OCI-LY7 (cell line): ENCODE results near the gene HINT3. TPM values are rescaled to one million over a fixed set of nuclear protein-coding genes. Genes with fewer than 3 reads are reported as not detected.

Experiments used
- BruUV-seq: library from RNA; stranded (reverse); fragments of 400-500 nt; replicated peaks from 2 replicates; lab custom pipeline; 2021; lab: Mats Ljungman, UMichigan
- CTCF ChIA-PET: fragments of 300-600 bp; sonication (Branson Sonifier 250); formaldehyde crosslinking; loops from one replicate; lab custom pipeline; 2022; ENCODE audit warnings: antibody characterized with exemption; ENCODE audit not compliant: unreplicated experiment; lab: Charles Lee
- POLR2A ChIA-PET: fragments of 300-600 bp; sonication (Branson Sonifier 250); formaldehyde crosslinking; loops from one replicate; lab custom pipeline; 2022; ENCODE audit warnings: antibody characterized with exemption; lab: Charles Lee
- DNase-seq: peaks from one replicate; pipeline ENCODE4 v3.0.0-alpha.2; 2015; ENCODE audit warnings: low spot score
- H2AFZ ChIP-seq: fragments of 200-600 bp; sonication (generic), shearing (Covaris generic); 2 replicates; pipeline ENCODE4 v1.6.1; 2014; ENCODE audit warnings: mild to moderate bottlenecking, antibody characterized with exemption, low read length, moderate library complexity
- H3K27ac ChIP-seq: fragments of 200-600 bp; sonication (generic); 2 replicates; pipeline ENCODE4 v1.5.1; 2014; ENCODE audit warnings: mixed run types, low read depth, mild to moderate bottlenecking, moderate library complexity, low read length, inconsistent platforms; ENCODE audit not compliant: poor library complexity, severe bottlenecking
- H3K36me3 ChIP-seq: fragments of 200-600 bp; sonication (generic); 2 replicates; pipeline ENCODE4 v1.6.1; 2014; ENCODE audit warnings: mild to moderate bottlenecking, antibody characterized with exemption, low read length, moderate library complexity, mixed read lengths; ENCODE audit not compliant: insufficient read depth
- H3K4me1 ChIP-seq: fragments of 200-600 bp; sonication (generic); 2 replicates; pipeline ENCODE4 v1.5.1; 2014; ENCODE audit warnings: mild to moderate bottlenecking, low read length; ENCODE audit not compliant: insufficient read depth, poor library complexity, severe bottlenecking
- H3K4me2 ChIP-seq: fragments of 200-600 bp; sonication (generic); 2 replicates; pipeline ENCODE4 v1.6.1; 2014; ENCODE audit warnings: mild to moderate bottlenecking, low read length
- H3K4me3 ChIP-seq: fragments of 200-600 bp; sonication (generic); 2 replicates; pipeline ENCODE4 v1.5.1; 2014; ENCODE audit warnings: mild to moderate bottlenecking, low read depth, low read length; ENCODE audit not compliant: poor library complexity, severe bottlenecking
- H3K79me2 ChIP-seq: fragments of 200-600 bp; sonication (generic); 2 replicates; pipeline ENCODE4 v1.6.1; 2016; ENCODE audit warnings: low read depth, mild to moderate bottlenecking, low read length, moderate library complexity, mixed read lengths; ENCODE audit not compliant: insufficient read depth
- H3K9me2 ChIP-seq: fragments of 200-600 bp; sonication (generic); 2 replicates; pipeline ENCODE4 v1.6.1; 2016; ENCODE audit warnings: mild to moderate bottlenecking, low read length, mixed read lengths; ENCODE audit not compliant: insufficient read depth
- H3K9me3 ChIP-seq: fragments of 200-600 bp; sonication (generic); 2 replicates; pipeline ENCODE4 v1.6.1; 2014; ENCODE audit warnings: mild to moderate bottlenecking, mixed run types, low read length, mixed read lengths
- H4K20me1 ChIP-seq: fragments of 200-600 bp; sonication (generic); 2 replicates; pipeline ENCODE4 v1.6.1; 2014; ENCODE audit warnings: mild to moderate bottlenecking, antibody characterized with exemption, low read length, moderate library complexity, mixed read lengths; ENCODE audit not compliant: insufficient read depth
- CTCF ChIP-seq: fragments of 200-600 bp; sonication (generic); conservative IDR thresholded peaks from 2 replicates; pipeline ENCODE4 v1.5.1; 2014; ENCODE audit warnings: mild to moderate bottlenecking, antibody characterized with exemption, low read length, moderate library complexity, mixed read lengths
- EZH2phosphoT487 ChIP-seq: fragments of 200-600 bp; sonication (generic); IDR thresholded peaks from 2 replicates; pipeline ENCODE4 v1.6.1; 2018; ENCODE audit warnings: low read depth, borderline replicate concordance, mild to moderate bottlenecking, mixed run types, antibody characterized with exemption, low read length, moderate library complexity, mixed read lengths
- intact Hi-C: fragments of 100-400 bp; cut with micrococcal nuclease; formaldehyde crosslinking; loops from one replicate; pipeline ENCODE4 v1.10.0; 2022; ENCODE audit not compliant: unreplicated experiment
- total RNA-seq, 2 experiments: library from RNA; depleted of rRNA in 1 of 2; stranded (reverse); fragments of >200 nt in 1 of 2; shearing (Covaris generic) in 1 of 2; gene quantifications; 2 replicates each; pipeline ENCODE4 v1.2.3, GENCODE V29; 2014 to 2022

The HINT3 gene
- total RNA-seq, 2 experiments from 2014 or later, result 10.4 to 10.6 TPM

GRCh38 chr6:126015863-126016262 is 59.3 kb downstream of the HINT3 start:
- peaks cover 90% of the 10 kb centered on the region for H3K36me3 ChIP-seq
- TF ChIP-seq CTCF (no peak), EZH2phosphoT487 (no peak)
- no peaks in the 10 kb centered on the region for H3K79me2 ChIP-seq
- no TSS peak for BruUV-seq
- H3K4me1 ChIP-seq, result no peaks in the 10 kb centered on the region
- H4K20me1 ChIP-seq, result no peaks in the 10 kb centered on the region
- H3K4me3 ChIP-seq, result no peak overlapping the region
- intact Hi-C loops, result no loop called here
- no peaks in the 10 kb centered on the region for H3K9me3 ChIP-seq
- POLR2A ChIA-PET, result interaction anchor here (0.5 to 1.2 kb wide), 3 partner anchors 10 to 385 kb away, joined by 3 read pairs; no protein-coding TSS in a partner anchor
- H3K27ac ChIP-seq, result no peak overlapping the region
- CTCF ChIA-PET, result no interaction called here
- H3K9me2 ChIP-seq, result no peaks in the 10 kb centered on the region
- H3K4me2 ChIP-seq, result no peak overlapping the region
- H2AFZ ChIP-seq, result no peak overlapping the region
- DNase-seq, result no peak

- BruUV-seq, result no TSS peak
- no peaks in the 10 kb centered on the region for H4K20me1 ChIP-seq
- ChIA-PET POLR2A (interaction anchor here (0.9 to 1.2 kb wide), 3 partner anchors 48 to 89 kb away, joined by 3 to 4 read pairs (median 3); no protein-coding TSS in a partner anchor), CTCF (no interaction called here)
- H3K9me2 ChIP-seq, result no peaks in the 10 kb centered on the region
- no peaks in the 10 kb centered on the region for H3K4me1 ChIP-seq
- no peaks in the 10 kb centered on the region for H3K9me3 ChIP-seq
- no peak for DNase-seq
- no peak overlapping the region for H3K27ac ChIP-seq
- no peaks in the 10 kb centered on the region for H3K79me2 ChIP-seq
- H3K4me2 ChIP-seq, result no peak overlapping the region
- no peak overlapping the region for H2AFZ ChIP-seq
- peaks cover 90% of the 10 kb centered on the region for H3K36me3 ChIP-seq
- no peak overlapping the region for H3K4me3 ChIP-seq
- intact Hi-C loops, result no loop called here
- no peak for TF ChIP-seq CTCF
- TF ChIP-seq EZH2phosphoT487, result no peak
These were observed 60.0 kb downstream of the HINT3 start for GRCh38 chr6:126016591-126016990.

DNA sequence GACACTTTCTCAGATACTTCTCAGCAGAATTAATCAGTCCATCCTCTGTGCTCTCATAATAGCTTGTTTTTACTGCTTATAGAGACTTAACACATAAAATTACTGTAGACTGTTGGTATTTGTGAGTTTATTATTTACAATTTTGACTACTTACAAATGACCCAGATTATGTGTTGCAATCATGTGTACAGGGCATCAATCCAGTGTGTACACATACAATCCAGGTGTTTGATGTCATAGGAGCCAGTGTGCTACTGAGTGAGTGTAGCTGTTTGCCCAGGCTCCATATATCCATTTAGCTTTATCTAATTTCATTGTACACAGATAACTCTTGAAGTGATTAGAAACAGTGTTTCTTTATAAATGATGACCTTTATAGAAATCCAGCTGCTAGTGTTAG is 61.1 kb downstream of the HINT3 start:
- Histone ChIP-seq H2AFZ (no peak overlapping the region), H3K4me2 (no peak overlapping the region), H3K36me3 (peaks cover 90% of the 10 kb centered on the region), H3K79me2 (no peaks in the 10 kb centered on the region), H3K9me2 (no peaks in the 10 kb centered on the region), H3K4me3 (no peak overlapping the region), H4K20me1 (no peaks in the 10 kb centered on the region), H3K27ac (no peak overlapping the region), H3K4me1 (no peaks in the 10 kb centered on the region), H3K9me3 (no peaks in the 10 kb centered on the region)
- CTCF ChIA-PET, result no interaction called here
- DNase-seq, result no peak
- POLR2A ChIA-PET, result interaction anchor here (0.9 kb wide), 1 partner anchor 24 kb away, joined by 3 read pairs; no protein-coding TSS in a partner anchor
- intact Hi-C loops, result no loop called here
- TF ChIP-seq CTCF (no peak), EZH2phosphoT487 (no peak)
- BruUV-seq, result no TSS peak
